Left forelimb (tissue), 1 donor: Measurements from ENCODE around the gene CDHR5.
"Not testable (repeated sequence)": the region's sequence is repeated elsewhere in the genome, so short reads cannot be mapped to it uniquely, and the experiment has no call there.

Source experiments
- DNase-seq: peaks from one replicate; pipeline ENCODE4 v3.0.0-alpha.2; 2018; ENCODE audit warnings: low spot score

Gene CDHR5

GRCh38 chr11:586376-587316 is 38.1 kb downstream of the CDHR5 start:
- no peak for DNase-seq

DNA sequence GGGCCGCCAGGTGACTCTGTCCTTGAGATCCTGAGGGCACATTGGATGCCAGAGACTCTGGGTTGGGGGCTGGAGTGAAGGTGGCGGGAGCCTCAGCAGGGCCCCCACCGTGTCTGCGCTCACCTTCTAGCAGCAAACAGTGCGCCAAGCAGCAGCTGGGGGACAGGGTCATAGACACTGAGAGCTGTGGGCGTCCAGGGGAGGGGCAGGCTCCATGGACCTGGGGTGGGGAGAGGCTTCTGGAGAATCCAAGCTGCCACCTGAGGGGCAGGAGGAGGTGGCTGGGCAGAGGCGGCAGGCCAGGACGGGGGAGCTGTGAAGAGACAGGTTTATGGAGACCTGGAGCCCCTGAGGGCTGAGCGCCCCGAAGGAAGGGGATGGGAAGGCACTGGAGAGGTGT is 40.5 kb downstream of the CDHR5 start:
- DNase-seq = no peak

GRCh38 chr11:581752-582151 is 43.0 kb downstream of the CDHR5 start:
- DNase-seq = no peak

GRCh38 chr11:581342-581741 is 43.4 kb downstream of the CDHR5 start:
- no peak for DNase-seq

GRCh38 chr11:579830-580601 is 44.7 kb downstream of the CDHR5 start:
- no peak for DNase-seq

GRCh38 chr11:578276-579035 is 46.3 kb downstream of the CDHR5 start:
- no peak for DNase-seq

- DNase-seq = no peak
Measured at GRCh38 chr11:577611-577894, 47.2 kb downstream of the CDHR5 start.

GRCh38 chr11:576811-577610 is 47.7 kb downstream of the CDHR5 start:
- DNase-seq = no peak

DNA sequence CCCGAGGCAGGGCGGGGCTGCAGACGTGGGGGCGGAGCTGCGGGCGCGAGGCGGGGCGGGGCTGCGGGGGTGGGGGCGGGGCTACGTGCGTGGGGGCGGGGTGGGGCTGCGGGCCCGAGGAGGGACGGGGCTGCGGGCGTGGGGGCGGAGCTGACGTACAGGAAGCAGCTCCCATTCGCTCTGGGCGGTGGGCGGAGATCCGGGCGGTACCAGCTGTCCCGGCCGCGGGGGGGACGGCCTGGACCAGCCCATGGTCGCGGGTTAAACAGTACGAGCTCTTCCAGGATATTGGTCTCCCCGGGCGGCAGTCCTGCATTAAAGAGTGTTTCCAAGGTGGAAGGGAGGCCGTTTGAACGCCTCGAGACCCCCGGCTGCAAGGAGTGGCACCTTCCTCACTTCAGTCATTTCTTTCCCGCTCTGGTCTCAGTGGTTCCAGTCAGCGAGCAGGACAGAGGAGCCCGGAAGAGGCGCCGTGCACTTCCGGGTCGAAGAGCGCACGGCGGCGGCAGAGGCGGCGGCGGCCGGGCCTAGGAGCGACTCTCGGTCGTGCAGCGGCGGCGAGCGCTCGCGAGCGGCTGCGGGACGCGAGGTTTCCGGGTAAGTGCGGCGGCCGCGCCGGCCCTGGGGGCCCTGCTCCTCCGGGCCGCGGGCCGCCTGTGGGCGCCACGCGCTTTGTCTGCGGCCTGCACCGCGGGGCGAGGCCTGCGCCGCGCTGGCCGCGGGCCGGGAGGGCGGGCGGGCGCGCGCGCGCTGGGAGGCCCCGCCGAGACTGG is 48.6 kb downstream of the CDHR5 start, which contains the start of gene PHRF1:
Gene PHRF1 (plus strand): TSS at position 475 of the 773 bp plus-strand sequence. CDS start 5,043 bp downstream, outside the sequence.
- peak; percentile 99 for DNase-seq

DNA sequence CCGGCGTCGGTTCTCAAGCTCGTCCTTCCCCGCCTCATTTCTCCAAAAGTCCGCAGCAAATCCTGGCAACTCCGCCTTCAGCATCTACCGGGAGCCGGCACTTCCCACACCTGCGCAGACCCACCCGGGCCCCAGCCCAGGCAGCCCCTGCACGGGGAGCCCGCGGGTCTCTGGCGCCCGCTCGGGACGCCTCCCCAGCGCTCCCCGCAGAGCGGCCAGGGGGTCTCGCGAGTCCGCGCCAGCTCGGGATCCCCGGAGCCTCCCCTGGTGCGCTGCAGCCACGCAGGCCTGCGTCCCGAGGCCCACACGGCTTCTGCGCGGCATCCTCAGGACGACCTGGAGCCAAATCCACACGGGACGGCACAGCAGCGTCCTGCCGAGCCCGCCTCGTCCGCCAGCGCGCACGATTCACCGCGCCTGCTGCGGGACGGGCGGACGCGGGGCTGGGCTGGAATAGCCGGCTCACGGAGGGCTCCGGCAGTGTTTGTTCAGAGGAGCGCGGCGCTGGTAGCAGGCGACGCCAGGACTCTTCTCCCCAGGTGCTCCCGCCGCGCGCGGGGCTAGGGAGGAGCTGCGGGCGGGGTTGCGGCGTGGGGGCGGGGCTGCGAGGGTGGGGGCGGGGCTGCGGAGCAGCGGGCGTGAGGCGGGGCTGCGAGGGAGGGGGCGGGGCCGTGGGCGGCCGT is 49.3 kb downstream of the CDHR5 start:
- DNase-seq = no peak

GRCh38 chr11:574632-575312 is 50.0 kb downstream of the CDHR5 start:
- no peak for DNase-seq

- not testable (repeated sequence) for DNase-seq
Measured at GRCh38 chr11:574031-574570, 50.7 kb downstream of the CDHR5 start.

DNA sequence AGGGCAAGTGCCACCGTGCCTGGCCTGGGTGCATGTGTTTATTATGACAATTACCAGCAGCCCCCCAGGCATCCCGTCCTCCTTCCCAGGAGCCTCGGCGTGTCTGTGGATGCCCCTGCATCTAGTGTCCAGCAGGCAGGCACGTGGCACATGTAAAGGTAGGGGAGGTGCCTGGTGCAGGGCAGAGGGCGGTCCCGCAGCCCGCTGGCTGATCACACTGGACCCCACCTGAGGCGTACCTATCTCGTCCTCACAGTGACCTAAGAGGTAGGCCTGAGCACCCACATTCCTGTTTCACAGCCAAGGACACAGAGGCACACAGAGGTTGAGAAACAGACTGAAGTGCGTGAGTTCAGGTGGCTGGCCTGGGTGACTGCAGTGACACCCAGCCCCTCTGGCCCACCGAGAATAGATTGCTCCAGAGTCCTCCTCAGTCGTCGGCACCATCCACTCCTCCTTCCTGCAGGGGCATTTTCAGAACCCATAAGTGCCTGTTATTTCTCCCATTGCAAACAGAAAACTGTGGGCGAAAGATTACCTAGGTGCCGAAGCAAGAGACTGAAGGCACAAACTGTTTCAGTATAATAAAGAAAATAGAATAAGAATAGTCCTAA is 51.5 kb downstream of the CDHR5 start:
- no peak for DNase-seq

DNA sequence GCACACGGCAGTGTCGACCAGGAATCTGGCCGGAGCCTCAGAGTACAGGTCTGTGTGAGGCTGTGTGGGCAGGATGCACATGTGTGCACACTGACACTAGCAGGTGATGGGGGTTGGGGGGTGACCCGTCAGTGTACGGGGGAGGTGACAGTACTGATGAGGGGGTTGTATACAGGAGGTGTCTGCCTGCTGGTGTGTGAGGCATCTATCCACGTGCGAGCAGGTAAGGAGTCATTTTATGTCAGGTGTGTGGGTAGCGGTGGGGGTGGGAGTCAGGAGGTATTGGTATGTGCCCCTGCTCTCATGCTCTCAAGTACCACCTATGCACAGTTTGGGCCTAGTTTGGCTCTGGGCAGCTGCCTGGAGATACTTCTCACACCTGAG is 53.0 kb downstream of the CDHR5 start:
- DNase-seq = no peak

- DNase-seq = no peak
Measured at GRCh38 chr11:569158-569885, 55.4 kb downstream of the CDHR5 start.

GRCh38 chr11:568306-569157 is 56.2 kb downstream of the CDHR5 start:
- DNase-seq = peak; percentile 96

- DNase-seq = no peak
Measured at GRCh38 chr11:567629-568292, 57.0 kb downstream of the CDHR5 start.
